HEK293 (cell line): ENCODE measurements around the gene NFE2L1.

Source experiments
- BCL11B ChIP-seq: fragments of 450-650 bp; formaldehyde crosslinking; IDR thresholded peaks from 2 replicates; pipeline ENCODE4 v1.5.1; 2016; ENCODE audit warnings: low read depth, missing biosample characterization, missing genetic modification characterization
- GLI2 ChIP-seq: fragments of 450-650 bp; formaldehyde crosslinking; IDR thresholded peaks from 2 replicates; pipeline ENCODE4; 2017; ENCODE audit warnings: missing biosample characterization, missing genetic modification characterization, low read depth, borderline replicate concordance
- GLIS2 ChIP-seq: fragments of 450-650 bp; formaldehyde crosslinking; IDR thresholded peaks from 2 replicates; pipeline ENCODE4 v1.5.1; 2016; ENCODE audit warnings: missing biosample characterization, missing genetic modification characterization
- KLF16 ChIP-seq: fragments of 450-650 bp; formaldehyde crosslinking; IDR thresholded peaks from 2 replicates; pipeline ENCODE4 v1.5.1; 2017; ENCODE audit warnings: missing biosample characterization, missing genetic modification characterization
- OVOL3 ChIP-seq: fragments of 450-650 bp; formaldehyde crosslinking; IDR thresholded peaks from 2 replicates; pipeline ENCODE4 v1.5.1; 2016; ENCODE audit warnings: missing biosample characterization, missing genetic modification characterization
- SETDB1 ChIP-seq: IDR thresholded peaks from one replicate; pipeline ENCODE4 v1.6.1; 2017; ENCODE audit warnings: mild to moderate bottlenecking, low read length, moderate library complexity, mixed read lengths; ENCODE audit not compliant: insufficient read length
- SP3 ChIP-seq: fragments of 450-650 bp; formaldehyde crosslinking; IDR thresholded peaks from 2 replicates; pipeline ENCODE4 v1.5.1; 2016; ENCODE audit warnings: missing biosample characterization, missing genetic modification characterization
- WT1 ChIP-seq: fragments of 450-650 bp; formaldehyde crosslinking; IDR thresholded peaks from 2 replicates; pipeline ENCODE4 v1.5.1; 2016; ENCODE audit warnings: missing biosample characterization, missing genetic modification characterization
- YY1 ChIP-seq: fragments of 450-650 bp; formaldehyde crosslinking; IDR thresholded peaks from 2 replicates; pipeline ENCODE4 v1.5.1; 2018; ENCODE audit warnings: missing biosample characterization, missing genetic modification characterization
- ZFP37 ChIP-seq: fragments of 450-650 bp; formaldehyde crosslinking; IDR thresholded peaks from 2 replicates; pipeline ENCODE4 v1.5.1; 2016; ENCODE audit warnings: missing biosample characterization, missing genetic modification characterization
- ZNF10 ChIP-seq: fragments of 450-650 bp; formaldehyde crosslinking; IDR thresholded peaks from 2 replicates; pipeline ENCODE4 v1.5.1; 2017; ENCODE audit warnings: missing biosample characterization, missing genetic modification characterization
- ZNF114 ChIP-seq: fragments of 450-650 bp; formaldehyde crosslinking; IDR thresholded peaks from 2 replicates; pipeline ENCODE4 v1.5.0; 2017; ENCODE audit warnings: missing biosample characterization, missing genetic modification characterization
- ZNF121 ChIP-seq: fragments of 450-650 bp; formaldehyde crosslinking; IDR thresholded peaks from 2 replicates; pipeline ENCODE4 v1.5.1; 2016; ENCODE audit warnings: missing biosample characterization, missing genetic modification characterization
- ZNF16 ChIP-seq: fragments of 450-650 bp; formaldehyde crosslinking; IDR thresholded peaks from 2 replicates; pipeline ENCODE4 v1.5.1; 2016; ENCODE audit warnings: low read depth, missing biosample characterization, missing genetic modification characterization
- ZNF174 ChIP-seq: fragments of 450-650 bp; formaldehyde crosslinking; IDR thresholded peaks from 2 replicates; pipeline ENCODE4 v1.5.0; 2017; ENCODE audit warnings: missing biosample characterization, mild to moderate bottlenecking, missing genetic modification characterization
- ZNF214 ChIP-seq: fragments of 450-650 bp; formaldehyde crosslinking; IDR thresholded peaks from 2 replicates; pipeline ENCODE4 v1.5.1; 2017; ENCODE audit warnings: missing biosample characterization, mild to moderate bottlenecking, missing genetic modification characterization, borderline replicate concordance
- ZNF239 ChIP-seq: fragments of 450-650 bp; formaldehyde crosslinking; IDR thresholded peaks from 2 replicates; pipeline ENCODE4 v1.5.1; 2016; ENCODE audit warnings: missing biosample characterization, missing genetic modification characterization
- ZNF274 ChIP-seq, 2 experiments: fragments of 200-500 bp in 1 of 2; fragments of 450-650 bp in 1 of 2; sonication (Bioruptor generic) in 1 of 2; formaldehyde crosslinking in 1 of 2; IDR thresholded peaks; 2 replicates each; pipeline versions ENCODE4 v1.5.1 to v1.6.1; 2014 to 2016; ENCODE audit warnings: borderline replicate concordance in 1 of 2, inconsistent platforms in 1 of 2, low read length in 1 of 2, missing biosample characterization in 1 of 2, missing genetic modification characterization in 1 of 2
- ZNF416 ChIP-seq: fragments of 450-650 bp; formaldehyde crosslinking; IDR thresholded peaks from 2 replicates; pipeline ENCODE4 v1.5.1; 2016; ENCODE audit warnings: missing biosample characterization, missing genetic modification characterization
- ZNF426 ChIP-seq: fragments of 450-650 bp; formaldehyde crosslinking; IDR thresholded peaks from 2 replicates; pipeline ENCODE4 v1.5.1; 2017; ENCODE audit warnings: missing biosample characterization, missing genetic modification characterization, mild to moderate bottlenecking, inconsistent platforms, moderate library complexity
- ZNF433 ChIP-seq: fragments of 450-650 bp; formaldehyde crosslinking; IDR thresholded peaks from 2 replicates; pipeline ENCODE4 v1.5.1; 2016; ENCODE audit warnings: missing biosample characterization, missing genetic modification characterization, low read depth
- ZNF510 ChIP-seq: fragments of 450-650 bp; formaldehyde crosslinking; IDR thresholded peaks from 2 replicates; pipeline ENCODE4 v1.5.1; 2018; ENCODE audit warnings: mild to moderate bottlenecking, missing genetic modification characterization, missing biosample characterization; ENCODE audit not compliant: insufficient replicate concordance
- ZNF548 ChIP-seq: fragments of 450-650 bp; formaldehyde crosslinking; IDR thresholded peaks from 2 replicates; pipeline ENCODE4 v1.5.1; 2016; ENCODE audit warnings: missing biosample characterization, missing genetic modification characterization
- ZNF623 ChIP-seq: fragments of 450-650 bp; formaldehyde crosslinking; IDR thresholded peaks from 2 replicates; pipeline ENCODE4 v1.5.1; 2016; ENCODE audit warnings: missing biosample characterization, missing genetic modification characterization
- ZNF664 ChIP-seq: fragments of 450-650 bp; formaldehyde crosslinking; IDR thresholded peaks from 2 replicates; pipeline ENCODE4 v1.5.1; 2016; ENCODE audit warnings: missing biosample characterization, missing genetic modification characterization
- ZNF837 ChIP-seq: fragments of 450-650 bp; formaldehyde crosslinking; IDR thresholded peaks from 2 replicates; pipeline ENCODE4 v1.5.1; 2016; ENCODE audit warnings: missing biosample characterization, missing genetic modification characterization
- TF ChIP-seq, protein P1 (sequence below): fragments of 450-650 bp; formaldehyde crosslinking; IDR thresholded peaks from 2 replicates; pipeline ENCODE4 v1.5.1; 2016; ENCODE audit warnings: missing biosample characterization, missing genetic modification characterization
- TF ChIP-seq, protein P2 (sequence below): fragments of 450-650 bp; formaldehyde crosslinking; IDR thresholded peaks from 2 replicates; pipeline ENCODE4 v1.5.1; 2016; ENCODE audit warnings: missing biosample characterization, missing genetic modification characterization
- TF ChIP-seq, protein P3 (sequence below): fragments of 450-650 bp; IDR thresholded peaks from 2 replicates; pipeline ENCODE4 v1.5.1; 2018; ENCODE audit warnings: missing biosample characterization, missing genetic modification characterization
- TF ChIP-seq, protein P4 (sequence below): fragments of 450-650 bp; formaldehyde crosslinking; IDR thresholded peaks from 2 replicates; pipeline ENCODE4 v1.5.1; 2016; ENCODE audit warnings: missing biosample characterization, missing genetic modification characterization
- TF ChIP-seq, protein P5 (sequence below): fragments of 450-650 bp; formaldehyde crosslinking; IDR thresholded peaks from 2 replicates; pipeline ENCODE4 v1.5.1; 2016; ENCODE audit warnings: missing biosample characterization, missing genetic modification characterization
- TF ChIP-seq, protein P6 (sequence below): fragments of 450-650 bp; formaldehyde crosslinking; IDR thresholded peaks from 2 replicates; pipeline ENCODE4 v1.5.1; 2017; ENCODE audit warnings: missing biosample characterization, missing genetic modification characterization

The NFE2L1 gene

DNA sequence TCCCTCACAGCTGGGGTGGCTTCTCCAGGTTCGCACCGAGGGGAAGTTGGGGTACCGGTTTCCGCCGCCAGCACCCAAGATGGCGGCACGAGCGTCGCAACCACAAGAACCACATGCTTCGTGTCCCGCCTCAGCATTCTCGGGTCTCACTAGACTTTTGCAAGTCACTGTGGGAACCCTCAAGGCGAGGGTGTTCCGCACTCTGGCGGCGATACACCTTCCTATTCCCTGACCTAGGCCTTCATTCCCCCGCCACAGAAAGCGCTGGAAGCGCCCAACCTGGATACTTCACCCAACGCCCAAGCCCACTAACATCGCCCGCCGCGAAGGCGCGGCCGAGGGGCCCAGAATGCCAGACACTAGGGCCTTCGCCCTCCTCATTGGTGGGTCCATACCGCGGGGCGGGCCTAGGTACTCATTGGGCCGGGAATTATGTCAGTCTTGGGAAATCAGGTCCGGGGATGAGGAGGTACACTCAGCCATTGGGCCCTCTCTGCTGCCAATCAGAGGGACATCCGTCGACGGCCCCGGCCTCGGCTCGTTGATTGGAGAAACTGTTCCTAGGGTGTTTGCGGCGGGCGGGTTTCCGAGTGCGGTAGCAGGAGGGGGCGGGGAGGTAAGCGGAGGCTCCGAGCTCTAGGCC, at the start of gene NFE2L1 (continued):
- TF ChIP-seq, protein P1, sequence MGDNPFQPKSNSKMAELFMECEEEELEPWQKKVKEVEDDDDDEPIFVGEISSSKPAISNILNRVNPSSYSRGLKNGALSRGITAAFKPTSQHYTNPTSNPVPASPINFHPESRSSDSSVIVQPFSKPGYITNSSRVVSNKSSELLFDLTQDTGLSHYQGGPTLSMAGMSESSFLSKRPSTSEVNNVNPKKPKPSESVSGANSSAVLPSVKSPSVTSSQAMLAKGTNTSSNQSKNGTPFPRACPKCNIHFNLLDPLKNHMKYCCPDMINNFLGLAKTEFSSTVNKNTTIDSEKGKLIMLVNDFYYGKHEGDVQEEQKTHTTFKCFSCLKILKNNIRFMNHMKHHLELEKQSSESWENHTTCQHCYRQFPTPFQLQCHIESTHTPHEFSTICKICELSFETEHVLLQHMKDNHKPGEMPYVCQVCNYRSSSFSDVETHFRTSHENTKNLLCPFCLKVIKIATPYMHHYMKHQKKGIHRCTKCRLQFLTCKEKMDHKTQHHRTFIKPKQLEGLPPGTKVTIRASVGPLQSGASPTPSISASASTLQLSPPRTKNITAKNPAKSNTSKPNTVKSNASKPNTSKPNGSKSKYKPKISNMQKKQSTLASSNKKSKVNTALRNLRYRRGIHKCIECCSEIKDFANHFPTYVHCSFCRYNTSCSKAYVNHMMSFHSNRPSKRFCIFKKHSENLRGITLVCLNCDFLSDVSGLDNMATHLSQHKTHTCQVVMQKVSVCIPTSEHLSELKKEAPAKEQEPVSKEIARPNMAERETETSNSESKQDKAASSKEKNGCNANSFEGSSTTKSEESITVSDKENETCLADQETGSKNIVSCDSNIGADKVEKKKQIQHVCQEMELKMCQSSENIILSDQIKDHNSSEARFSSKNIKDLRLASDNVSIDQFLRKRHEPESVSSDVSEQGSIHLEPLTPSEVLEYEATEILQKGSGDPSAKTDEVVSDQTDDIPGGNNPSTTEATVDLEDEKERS (tag by site-specific recombination), result 0 out of 2 replicates have a peak, but pooled peaks have one; percentile 20
- TF ChIP-seq, protein P2, sequence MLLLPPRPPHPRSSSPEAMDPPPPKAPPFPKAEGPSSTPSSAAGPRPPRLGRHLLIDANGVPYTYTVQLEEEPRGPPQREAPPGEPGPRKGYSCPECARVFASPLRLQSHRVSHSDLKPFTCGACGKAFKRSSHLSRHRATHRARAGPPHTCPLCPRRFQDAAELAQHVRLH, result peak; percentile 84
- TF ChIP-seq ZNF16 (tag by site-specific recombination) (no peak), ZNF10 (tag by site-specific recombination) (peak; percentile 75), GLIS2 (tag by site-specific recombination) (0 out of 2 replicates have a peak, but pooled peaks have one; percentile 35), ZNF416 (no peak), ZNF121 (tag by site-specific recombination) (peak; percentile 54), YY1 (tag by site-specific recombination) (peak; percentile 97), ZNF114 (tag by site-specific recombination) (no peak), SETDB1 (peak; percentile 64), SP3 (tag by site-specific recombination) (peak; percentile 93), ZNF239 (tag by site-specific recombination) (no peak), KLF16 (tag by site-specific recombination) (no peak; the same call in 1 of the 2 replicates), ZNF426 (tag by site-specific recombination) (no peak), ZNF433 (tag by site-specific recombination) (no peak), BCL11B (tag by site-specific recombination) (no peak), ZNF174 (tag by site-specific recombination) (no peak), ZNF623 (no peak), ZNF837 (tag by site-specific recombination) (no peak), GLI2 (tag by site-specific recombination) (no peak), ZNF214 (tag by site-specific recombination) (no peak), ZNF664 (tag by site-specific recombination) (peak; percentile 4; the same call in 1 of the 2 replicates), ZNF274 (IDR thresholded peaks at IDR 0.05; ENCODE audit: low read length) (no peak), ZNF274 (tag by site-specific recombination; IDR thresholded peaks at IDR 0.05; ENCODE audit: borderline replicate concordance) (no peak), ZNF548 (tag by site-specific recombination) (no peak), WT1 (tag by site-specific recombination) (peak; percentile 41; the same call in 1 of the 2 replicates), OVOL3 (tag by site-specific recombination) (peak; percentile 77), ZFP37 (no peak; the same call in 1 of the 2 replicates), ZNF510 (tag by site-specific recombination) (no peak)
- TF ChIP-seq, protein P3, sequence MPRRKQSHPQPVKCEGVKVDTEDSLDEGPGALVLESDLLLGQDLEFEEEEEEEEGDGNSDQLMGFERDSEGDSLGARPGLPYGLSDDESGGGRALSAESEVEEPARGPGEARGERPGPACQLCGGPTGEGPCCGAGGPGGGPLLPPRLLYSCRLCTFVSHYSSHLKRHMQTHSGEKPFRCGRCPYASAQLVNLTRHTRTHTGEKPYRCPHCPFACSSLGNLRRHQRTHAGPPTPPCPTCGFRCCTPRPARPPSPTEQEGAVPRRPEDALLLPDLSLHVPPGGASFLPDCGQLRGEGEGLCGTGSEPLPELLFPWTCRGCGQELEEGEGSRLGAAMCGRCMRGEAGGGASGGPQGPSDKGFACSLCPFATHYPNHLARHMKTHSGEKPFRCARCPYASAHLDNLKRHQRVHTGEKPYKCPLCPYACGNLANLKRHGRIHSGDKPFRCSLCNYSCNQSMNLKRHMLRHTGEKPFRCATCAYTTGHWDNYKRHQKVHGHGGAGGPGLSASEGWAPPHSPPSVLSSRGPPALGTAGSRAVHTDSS (tag by site-specific recombination), result no peak
- TF ChIP-seq, protein P4, sequence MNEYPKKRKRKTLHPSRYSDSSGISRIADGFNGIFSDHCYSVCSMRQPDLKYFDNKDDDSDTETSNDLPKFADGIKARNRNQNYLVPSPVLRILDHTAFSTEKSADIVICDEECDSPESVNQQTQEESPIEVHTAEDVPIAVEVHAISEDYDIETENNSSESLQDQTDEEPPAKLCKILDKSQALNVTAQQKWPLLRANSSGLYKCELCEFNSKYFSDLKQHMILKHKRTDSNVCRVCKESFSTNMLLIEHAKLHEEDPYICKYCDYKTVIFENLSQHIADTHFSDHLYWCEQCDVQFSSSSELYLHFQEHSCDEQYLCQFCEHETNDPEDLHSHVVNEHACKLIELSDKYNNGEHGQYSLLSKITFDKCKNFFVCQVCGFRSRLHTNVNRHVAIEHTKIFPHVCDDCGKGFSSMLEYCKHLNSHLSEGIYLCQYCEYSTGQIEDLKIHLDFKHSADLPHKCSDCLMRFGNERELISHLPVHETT (tag by site-specific recombination), result peak; percentile 86
- TF ChIP-seq, protein P5, sequence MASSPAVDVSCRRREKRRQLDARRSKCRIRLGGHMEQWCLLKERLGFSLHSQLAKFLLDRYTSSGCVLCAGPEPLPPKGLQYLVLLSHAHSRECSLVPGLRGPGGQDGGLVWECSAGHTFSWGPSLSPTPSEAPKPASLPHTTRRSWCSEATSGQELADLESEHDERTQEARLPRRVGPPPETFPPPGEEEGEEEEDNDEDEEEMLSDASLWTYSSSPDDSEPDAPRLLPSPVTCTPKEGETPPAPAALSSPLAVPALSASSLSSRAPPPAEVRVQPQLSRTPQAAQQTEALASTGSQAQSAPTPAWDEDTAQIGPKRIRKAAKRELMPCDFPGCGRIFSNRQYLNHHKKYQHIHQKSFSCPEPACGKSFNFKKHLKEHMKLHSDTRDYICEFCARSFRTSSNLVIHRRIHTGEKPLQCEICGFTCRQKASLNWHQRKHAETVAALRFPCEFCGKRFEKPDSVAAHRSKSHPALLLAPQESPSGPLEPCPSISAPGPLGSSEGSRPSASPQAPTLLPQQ (tag by site-specific recombination), result peak; percentile 89
- TF ChIP-seq, protein P6, sequence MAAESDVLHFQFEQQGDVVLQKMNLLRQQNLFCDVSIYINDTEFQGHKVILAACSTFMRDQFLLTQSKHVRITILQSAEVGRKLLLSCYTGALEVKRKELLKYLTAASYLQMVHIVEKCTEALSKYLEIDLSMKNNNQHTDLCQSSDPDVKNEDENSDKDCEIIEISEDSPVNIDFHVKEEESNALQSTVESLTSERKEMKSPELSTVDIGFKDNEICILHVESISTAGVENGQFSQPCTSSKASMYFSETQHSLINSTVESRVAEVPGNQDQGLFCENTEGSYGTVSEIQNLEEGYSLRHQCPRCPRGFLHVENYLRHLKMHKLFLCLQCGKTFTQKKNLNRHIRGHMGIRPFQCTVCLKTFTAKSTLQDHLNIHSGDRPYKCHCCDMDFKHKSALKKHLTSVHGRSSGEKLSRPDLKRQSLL (tag by site-specific recombination), result peak; percentile 60
